ENCODE measurements around the gene RNF144A. TPM values are rescaled to one million over a fixed set of nuclear protein-coding genes. Genes with fewer than 3 reads are reported as not detected.

The RNF144A gene
- polyA plus RNA-seq, 1 of the 3 experiments (the other 2 are of a cell fraction), result 15.6 TPM

DNA sequence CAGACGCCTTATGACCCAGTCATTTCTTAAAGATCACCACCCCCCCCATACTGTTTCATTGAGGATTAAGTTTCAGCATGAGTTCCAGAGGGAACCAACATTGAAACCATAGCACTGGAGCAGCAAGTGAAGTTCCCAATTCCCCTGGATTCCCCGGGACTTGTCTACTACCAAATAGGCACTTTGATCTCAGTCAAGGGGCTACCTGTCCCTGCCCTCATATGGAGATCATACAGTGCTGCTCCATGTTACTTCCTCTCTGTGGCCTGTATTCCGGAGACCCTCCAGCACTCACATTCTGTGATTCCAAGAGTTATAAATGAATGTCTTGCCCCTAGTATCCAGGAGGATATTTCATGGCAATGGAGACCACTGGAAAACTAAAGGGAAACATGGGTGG lies 42.5 kb downstream of the RNF144A start (continued):
- TF ChIP-seq CTCF (IDR thresholded peaks at IDR 0.05), result no peak
- no peak for TF ChIP-seq ELF1 (IDR thresholded peaks at IDR 0.05)
- TF ChIP-seq RCOR1 (IDR thresholded peaks at IDR 0.05; ENCODE audit: low read length), result no peak
- TF ChIP-seq, protein P1, sequence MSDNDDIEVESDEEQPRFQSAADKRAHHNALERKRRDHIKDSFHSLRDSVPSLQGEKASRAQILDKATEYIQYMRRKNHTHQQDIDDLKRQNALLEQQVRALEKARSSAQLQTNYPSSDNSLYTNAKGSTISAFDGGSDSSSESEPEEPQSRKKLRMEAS (IDR thresholded peaks at IDR 0.05; ENCODE audit: low read depth), result no peak

- CTCF ChIA-PET, result no interaction called here
- WGBS (ENCODE audit: low lambda C conversion rate), result 91% methylated on average over 8 of the region's 8 CpGs
- no peak overlapping the region for H3K9ac ChIP-seq
- H3K4me1 ChIP-seq (ENCODE audit: control insufficient read depth in 1 of 2, insufficient read depth in 2 of 2, low read depth in 1 of 2, low read length in 1 of 2), result peaks cover 0 to 30% of the 10 kb centered on the region in 2 experiments; a peak in 2 of 4 replicates
- H3K36me3 ChIP-seq (replicated peaks in 1 of 2; ENCODE audit: control insufficient read depth in 1 of 2, insufficient read depth in 2 of 2, low read length in 1 of 2), result peaks cover 0 to 10% of the 10 kb centered on the region in 2 experiments
- H4K20me1 ChIP-seq (ENCODE audit: insufficient read depth), result no peaks in the 10 kb centered on the region
- H3F3A ChIP-seq (replicated peaks; ENCODE audit: insufficient read depth), result peaks cover 2% of the 10 kb centered on the region
- DNase-seq, result no peak
- no peaks in the 10 kb centered on the region for H3K79me2 ChIP-seq (ENCODE audit: insufficient read depth)
- TF ChIP-seq SIN3A (IDR thresholded peaks at IDR 0.05; ENCODE audit: borderline replicate concordance, low read depth, low read length) (no peak), GABPA (IDR thresholded peaks at IDR 0.05; ENCODE audit: low read depth) (no peak)
- TF ChIP-seq, protein P2, sequence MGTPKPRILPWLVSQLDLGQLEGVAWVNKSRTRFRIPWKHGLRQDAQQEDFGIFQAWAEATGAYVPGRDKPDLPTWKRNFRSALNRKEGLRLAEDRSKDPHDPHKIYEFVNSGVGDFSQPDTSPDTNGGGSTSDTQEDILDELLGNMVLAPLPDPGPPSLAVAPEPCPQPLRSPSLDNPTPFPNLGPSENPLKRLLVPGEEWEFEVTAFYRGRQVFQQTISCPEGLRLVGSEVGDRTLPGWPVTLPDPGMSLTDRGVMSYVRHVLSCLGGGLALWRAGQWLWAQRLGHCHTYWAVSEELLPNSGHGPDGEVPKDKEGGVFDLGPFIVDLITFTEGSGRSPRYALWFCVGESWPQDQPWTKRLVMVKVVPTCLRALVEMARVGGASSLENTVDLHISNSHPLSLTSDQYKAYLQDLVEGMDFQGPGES (IDR thresholded peaks at IDR 0.05; ENCODE audit: low read depth, low read length), result no peak
- POLR2A ChIA-PET, result no interaction called here
- no peak overlapping the region for H3K27ac ChIP-seq (ENCODE audit: low read depth in 2 of 2, low read length in 1 of 2)
- no peak overlapping the region for H3K4me3 ChIP-seq (ENCODE audit: low read depth in 2 of 2, low read length in 1 of 2)
- H3K4me2 ChIP-seq, result no peak overlapping the region
- H2AFZ ChIP-seq (ENCODE audit: low read depth), result no peak overlapping the region
- H3K27me3 ChIP-seq (ENCODE audit: insufficient read depth), result no peaks in the 10 kb centered on the region
- no peaks in the 10 kb centered on the region for H3K9me3 ChIP-seq
- H3K9me2 ChIP-seq, result no peaks in the 10 kb centered on the region
Measured at GRCh38 chr2:6960659-6961058, 43.4 kb downstream of the RNF144A start.

GRCh38 chr2:6963727-6964126 lies 46.5 kb downstream of the RNF144A start:
- H2AFZ ChIP-seq (ENCODE audit: low read depth), result no peak overlapping the region
- H3K4me2 ChIP-seq, result no peak overlapping the region
- H3K9me3 ChIP-seq, result no peaks in the 10 kb centered on the region
- H3K79me2 ChIP-seq (ENCODE audit: insufficient read depth), result no peaks in the 10 kb centered on the region
- H3K9ac ChIP-seq, result no peak overlapping the region
- no peak for DNase-seq
- no peaks in the 10 kb centered on the region; the same call in 1 of the 2 replicates for H4K20me1 ChIP-seq (ENCODE audit: insufficient read depth)
- ChIA-PET POLR2A (no interaction called here), CTCF (interaction anchor here (1.1 kb wide), 1 partner anchor 27 kb away, joined by 3 read pairs; no protein-coding TSS in a partner anchor)
- peaks cover 0 to 20% of the 10 kb centered on the region in 2 experiments; a peak in 1 of 4 replicates for H3K4me1 ChIP-seq (ENCODE audit: control insufficient read depth in 1 of 2, insufficient read depth in 2 of 2, low read depth in 1 of 2, low read length in 1 of 2)
- no peaks in the 10 kb centered on the region for H3K9me2 ChIP-seq
- no peak overlapping the region for H3K27ac ChIP-seq (ENCODE audit: low read depth in 2 of 2, low read length in 1 of 2)
- H3K4me3 ChIP-seq (ENCODE audit: low read depth in 2 of 2, low read length in 1 of 2), result no peak overlapping the region
- no peaks in the 10 kb centered on the region for H3K27me3 ChIP-seq (ENCODE audit: insufficient read depth)
- peaks cover 4% of the 10 kb centered on the region for H3F3A ChIP-seq (replicated peaks; ENCODE audit: insufficient read depth)
- H3K36me3 ChIP-seq (replicated peaks in 1 of 2; ENCODE audit: control insufficient read depth in 1 of 2, insufficient read depth in 2 of 2, low read length in 1 of 2), result peaks cover 0 to 8% of the 10 kb centered on the region in 2 experiments
- 96% methylated on average over 6 of the region's 6 CpGs for WGBS (ENCODE audit: low lambda C conversion rate)
- TF ChIP-seq RXRA (IDR thresholded peaks at IDR 0.05; ENCODE audit: borderline replicate concordance, low read depth), result no peak
- TF ChIP-seq, protein P1 (IDR thresholded peaks at IDR 0.05; ENCODE audit: low read depth), result no peak
- TF ChIP-seq YY1 (IDR thresholded peaks at IDR 0.05; ENCODE audit: low read depth), result no peak
- TF ChIP-seq ZBTB33 (IDR thresholded peaks at IDR 0.05; ENCODE audit: borderline replicate concordance, low read depth), result no peak
- TF ChIP-seq NRF1 (IDR thresholded peaks at IDR 0.05; ENCODE audit: low read depth, low read length), result no peak
- no peak for TF ChIP-seq ELF1 (IDR thresholded peaks at IDR 0.05)
- TF ChIP-seq TEAD4 (IDR thresholded peaks at IDR 0.05; ENCODE audit: borderline replicate concordance, insufficient read depth), result no peak
- TF ChIP-seq JUND (IDR thresholded peaks at IDR 0.05), result no peak
- no peak for TF ChIP-seq FOSL2 (IDR thresholded peaks at IDR 0.05; ENCODE audit: borderline replicate concordance, low read depth)
- TF ChIP-seq, protein P3, sequence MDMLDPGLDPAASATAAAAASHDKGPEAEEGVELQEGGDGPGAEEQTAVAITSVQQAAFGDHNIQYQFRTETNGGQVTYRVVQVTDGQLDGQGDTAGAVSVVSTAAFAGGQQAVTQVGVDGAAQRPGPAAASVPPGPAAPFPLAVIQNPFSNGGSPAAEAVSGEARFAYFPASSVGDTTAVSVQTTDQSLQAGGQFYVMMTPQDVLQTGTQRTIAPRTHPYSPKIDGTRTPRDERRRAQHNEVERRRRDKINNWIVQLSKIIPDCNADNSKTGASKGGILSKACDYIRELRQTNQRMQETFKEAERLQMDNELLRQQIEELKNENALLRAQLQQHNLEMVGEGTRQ (IDR thresholded peaks at IDR 0.05; ENCODE audit: borderline replicate concordance, low read depth, low read length), result no peak
- TF ChIP-seq MXI1 (IDR thresholded peaks at IDR 0.05; ENCODE audit: low read depth, low read length), result no peak
- TF ChIP-seq, protein P2 (IDR thresholded peaks at IDR 0.05; ENCODE audit: low read depth, low read length), result no peak
- TF ChIP-seq EZH2phosphoT487 (IDR thresholded peaks at IDR 0.05; ENCODE audit: borderline replicate concordance, low read depth), result no peak
- no peak for TF ChIP-seq EP300 (IDR thresholded peaks at IDR 0.05; ENCODE audit: borderline replicate concordance in 1 of 2, low read depth in 1 of 2, low read length in 1 of 2)
